Nephron progenitor cell (in vitro differentiated cells): ENCODE data around the gene ATP2B2.
"Not testable (repeated sequence)": the region's sequence is repeated elsewhere in the genome, so short reads cannot be mapped to it uniquely, and the experiment has no call there.

ENCODE experiments used
- DNase-seq: peaks from one replicate; pipeline ENCODE4 v3.0.0; 2021
- H3K27ac Mint-ChIP-seq: 2 replicates; pipeline ENCODE4 v1.8.0; 2021; ENCODE audit warnings: mild to moderate bottlenecking, moderate library complexity, mixed read lengths
- H3K27me3 Mint-ChIP-seq: 2 replicates; pipeline ENCODE4 v1.8.0; 2021; ENCODE audit warnings: mild to moderate bottlenecking, low read depth, mixed read lengths; ENCODE audit not compliant: poor library complexity
- H3K36me3 Mint-ChIP-seq: 2 replicates; pipeline ENCODE4 v1.8.0; 2021; ENCODE audit warnings: low read depth, mixed read lengths
- H3K4me1 Mint-ChIP-seq: 2 replicates; pipeline ENCODE4 v1.8.0; 2021; ENCODE audit warnings: mixed read lengths
- H3K4me3 Mint-ChIP-seq: 2 replicates; pipeline ENCODE4 v1.8.0; 2021; ENCODE audit warnings: mild to moderate bottlenecking, moderate library complexity, mixed read lengths
- H3K9me3 Mint-ChIP-seq: 2 replicates; pipeline ENCODE4 v1.8.0; 2021; ENCODE audit warnings: mild to moderate bottlenecking, moderate library complexity, mixed read lengths
- CTCF ChIP-seq: fragments of 200-600 bp; sonication (generic); IDR thresholded peaks from 2 replicates; pipeline ENCODE4 v1.5.0; 2021; ENCODE audit warnings: antibody characterized with exemption

Gene ATP2B2

DNA sequence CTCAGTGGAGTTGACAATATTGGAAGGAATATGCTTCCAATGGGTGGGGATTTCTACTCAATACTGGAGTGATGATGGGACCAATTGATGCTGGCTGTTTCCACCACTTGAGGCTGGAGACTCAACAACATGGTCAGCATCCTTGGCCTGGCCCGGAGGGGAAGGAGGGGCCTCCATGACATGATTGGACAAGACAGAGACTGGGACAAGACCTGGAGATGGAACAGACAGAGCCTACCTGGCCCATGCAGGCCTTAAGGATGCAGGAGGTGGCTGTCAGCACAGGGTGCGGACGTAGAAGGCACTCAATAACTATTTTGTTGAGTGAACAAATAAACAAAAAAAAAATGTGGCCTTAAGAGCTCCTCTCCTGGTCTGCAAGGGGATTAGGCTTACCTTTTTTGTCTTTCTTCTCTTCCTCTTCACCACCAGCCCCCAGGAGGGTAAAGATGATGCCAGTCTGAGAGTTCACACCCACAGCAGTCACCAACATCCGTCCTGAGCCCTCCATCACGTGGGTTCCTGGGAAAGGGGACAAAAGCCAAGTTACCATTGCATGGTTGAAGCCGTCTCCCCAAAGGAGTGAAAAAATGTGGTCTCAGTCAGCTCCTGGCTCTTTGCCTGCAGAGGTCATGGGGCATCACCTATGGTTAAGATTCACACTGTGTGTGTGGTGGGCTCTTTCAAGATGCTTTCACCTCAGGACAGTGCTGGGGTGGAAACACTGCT, 117.3 kb downstream of the ATP2B2 start:
- Mint-ChIP-seq H3K27me3 (peaks cover 38% of the 10 kb centered on the region), H3K4me1 (no peaks in the 10 kb centered on the region), H3K36me3 (no peaks in the 10 kb centered on the region), H3K4me3 (no peak overlapping the region), H3K27ac (no peak overlapping the region), H3K9me3 (no peaks in the 10 kb centered on the region)
- no peak for TF ChIP-seq CTCF
- DNase-seq: no peak

GRCh38 chr3:10386121-10386520, 119.3 kb downstream of the ATP2B2 start:
- H3K9me3 Mint-ChIP-seq: no peaks in the 10 kb centered on the region
- H3K36me3 Mint-ChIP-seq: no peaks in the 10 kb centered on the region
- no peak for DNase-seq
- no peak overlapping the region for H3K4me3 Mint-ChIP-seq
- TF ChIP-seq CTCF: no peak
- no peak overlapping the region for H3K27ac Mint-ChIP-seq
- H3K4me1 Mint-ChIP-seq: no peaks in the 10 kb centered on the region
- H3K27me3 Mint-ChIP-seq: peaks cover 39% of the 10 kb centered on the region

DNA sequence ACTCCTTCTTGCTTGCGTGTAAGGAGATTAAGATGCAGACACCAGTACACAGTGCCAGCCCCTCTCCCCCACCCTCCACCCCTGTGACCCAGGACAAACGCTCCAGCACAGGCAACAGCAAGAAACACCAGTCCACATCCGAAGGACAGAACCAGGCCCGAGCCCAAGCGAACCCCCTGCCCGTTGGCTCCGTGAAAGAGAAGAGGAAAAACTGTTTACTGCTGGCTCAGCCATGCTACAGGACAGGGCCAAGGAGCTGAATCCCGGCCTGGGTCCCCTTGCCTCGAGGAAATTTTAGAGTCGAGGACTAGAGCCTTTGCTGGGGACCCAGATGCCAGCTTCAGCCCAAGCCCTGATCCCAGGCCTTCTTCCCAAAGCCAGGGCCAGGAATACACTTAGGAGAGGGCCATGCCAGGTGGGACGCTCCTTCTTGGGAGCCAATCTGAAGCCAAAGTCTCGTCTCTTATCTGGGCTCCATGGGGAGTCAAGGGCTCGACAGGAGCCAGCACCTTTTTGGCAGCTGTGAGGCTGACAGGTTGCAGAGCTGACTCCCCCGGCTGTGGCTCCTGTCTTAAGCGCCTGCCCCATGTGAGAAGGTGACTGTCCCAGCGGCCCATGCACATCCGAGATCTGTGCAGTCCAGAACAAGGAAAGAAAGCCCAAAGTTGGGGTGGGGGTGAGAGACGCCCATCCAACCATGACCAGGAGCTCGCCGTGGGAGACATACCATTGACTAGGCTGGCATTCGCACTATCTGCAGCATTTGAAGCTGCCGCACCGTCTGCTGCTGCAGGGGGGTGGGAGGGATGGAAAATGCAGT, 120.6 kb downstream of the ATP2B2 start:
- Mint-ChIP-seq H3K36me3 (no peaks in the 10 kb centered on the region), H3K27ac (no peak overlapping the region), H3K27me3 (peaks cover 35% of the 10 kb centered on the region), H3K4me1 (no peaks in the 10 kb centered on the region), H3K9me3 (no peaks in the 10 kb centered on the region), H3K4me3 (no peak overlapping the region)
- TF ChIP-seq CTCF: no peak
- DNase-seq: no peak

GRCh38 chr3:10383850-10384248, 121.5 kb downstream of the ATP2B2 start:
- Mint-ChIP-seq H3K9me3 (no peaks in the 10 kb centered on the region), H3K4me1 (peaks cover 6% of the 10 kb centered on the region), H3K27me3 (peaks cover 38% of the 10 kb centered on the region), H3K36me3 (no peaks in the 10 kb centered on the region), H3K27ac (no peak overlapping the region), H3K4me3 (no peak overlapping the region)
- no peak for DNase-seq
- no peak for TF ChIP-seq CTCF

DNA sequence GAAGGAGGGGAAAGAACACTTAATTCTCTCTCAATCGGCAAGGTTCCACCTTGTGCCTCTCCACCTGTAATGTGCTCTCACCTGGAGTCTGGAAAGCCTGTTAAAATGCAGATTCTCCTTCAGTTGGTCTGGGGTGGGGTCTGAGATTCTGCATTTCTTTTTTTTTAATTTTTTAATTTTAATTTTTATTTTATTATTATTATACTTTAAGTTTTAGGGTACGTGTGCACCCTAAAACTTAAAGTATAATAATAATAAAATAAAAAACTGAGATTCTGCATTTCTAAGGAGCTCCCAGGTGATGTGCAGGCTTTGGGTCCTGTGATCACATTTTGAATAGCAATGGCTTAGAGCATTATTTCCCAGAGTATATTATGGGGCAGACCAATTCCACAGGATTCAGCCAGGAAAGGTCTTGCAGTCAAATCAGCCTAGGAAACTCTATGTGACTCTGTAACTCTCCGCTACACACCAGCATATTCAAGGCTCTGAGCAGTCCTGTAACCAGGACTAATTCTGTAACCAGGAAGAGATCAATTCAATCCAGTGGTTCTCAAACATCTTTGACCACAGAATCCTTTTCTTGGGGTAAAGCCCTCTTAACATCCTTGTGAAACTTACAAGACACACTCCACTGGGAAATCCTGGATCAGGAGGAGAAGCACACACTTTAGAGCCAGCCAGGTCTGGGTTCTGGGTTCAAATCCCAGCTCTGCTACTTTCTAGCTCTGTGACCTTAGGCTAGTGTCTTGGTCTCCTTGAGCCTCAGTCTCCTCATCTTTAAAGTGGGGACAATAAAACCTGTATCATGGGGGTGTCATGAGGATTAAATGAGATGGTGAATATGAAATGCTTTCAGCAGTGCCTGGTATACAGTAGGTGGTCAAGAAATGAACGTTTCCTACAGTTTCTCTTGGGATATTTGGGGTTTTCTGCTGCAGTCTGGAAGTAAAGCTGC, 122.2 kb downstream of the ATP2B2 start:
- no peak for DNase-seq
- Mint-ChIP-seq H3K9me3 (no peaks in the 10 kb centered on the region), H3K4me3 (no peak overlapping the region), H3K27me3 (peaks cover 39% of the 10 kb centered on the region), H3K4me1 (peaks cover 6% of the 10 kb centered on the region), H3K36me3 (no peaks in the 10 kb centered on the region), H3K27ac (no peak overlapping the region)
- no peak for TF ChIP-seq CTCF

DNA sequence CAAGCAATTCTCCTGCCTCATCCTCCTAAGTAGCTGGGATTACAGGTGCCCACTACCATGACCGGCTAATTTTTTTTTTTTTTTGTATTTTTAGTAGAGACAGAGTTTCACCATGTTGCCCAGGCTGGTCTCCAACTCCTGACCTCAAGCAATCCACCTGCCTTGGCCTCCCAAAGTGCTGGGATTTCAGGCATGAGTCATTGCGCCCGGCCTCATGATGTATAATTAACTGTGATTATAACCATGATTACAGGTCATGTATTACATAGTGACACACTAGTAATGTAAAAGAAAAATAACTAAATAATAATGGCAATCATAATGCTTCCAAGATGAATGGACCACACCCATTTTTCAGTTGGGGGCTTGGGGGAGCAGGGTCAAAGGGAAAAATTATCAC, 122.9 kb downstream of the ATP2B2 start:
- H3K9me3 Mint-ChIP-seq, H3K27ac Mint-ChIP-seq, H3K4me1 Mint-ChIP-seq, H3K36me3 Mint-ChIP-seq, DNase-seq, H3K4me3 Mint-ChIP-seq: not testable (repeated sequence)
- peaks cover 35% of the 10 kb centered on the region for H3K27me3 Mint-ChIP-seq
